Skeletal muscle satellite cell (primary cell): ENCODE data around the gene AP1G2.
"Not testable (repeated sequence)": the region's sequence is repeated elsewhere in the genome, so short reads cannot be mapped to it uniquely, and the experiment has no call there.

Experiments used
- H3K27me3 ChIP-seq: 2 replicates; pipeline ENCODE4 v1.7.0; 2013; ENCODE audit warnings: low read length; ENCODE audit not compliant: control insufficient read depth, insufficient read depth
- H3K36me3 ChIP-seq: 2 replicates; pipeline ENCODE4 v1.7.0; 2013; ENCODE audit warnings: mild to moderate bottlenecking, control low read depth, low read length; ENCODE audit not compliant: insufficient read depth
- H3K4me1 ChIP-seq: 2 replicates; pipeline ENCODE4 v1.7.0; 2013; ENCODE audit warnings: low read length; ENCODE audit not compliant: control insufficient read depth, insufficient read depth
- H3K4me2 ChIP-seq: 2 replicates; pipeline ENCODE4 v1.7.0; 2013; ENCODE audit warnings: mild to moderate bottlenecking, low read length
- H3K4me3 ChIP-seq: 2 replicates; pipeline ENCODE4 v1.7.0; 2013; ENCODE audit warnings: low read length
- H3K9ac ChIP-seq: 2 replicates; pipeline ENCODE4 v1.7.0; 2013; ENCODE audit warnings: mild to moderate bottlenecking, low read depth, low read length, moderate library complexity
- H3K9me3 ChIP-seq: replicated peaks from 2 replicates; pipeline ENCODE4 v1.7.0; 2013; ENCODE audit warnings: mild to moderate bottlenecking, control low read depth, low read length

AP1G2 gene

GRCh38 chr14:23589606-23590005 lies 22.0 kb upstream of the AP1G2 start:
- Histone ChIP-seq H3K4me1 (peaks cover 4% of the 10 kb centered on the region), H3K9ac (no peak overlapping the region), H3K36me3 (no peaks in the 10 kb centered on the region), H3K9me3 (no peaks in the 10 kb centered on the region), H3K27me3 (peaks cover 6% of the 10 kb centered on the region), H3K4me3 (no peak overlapping the region), H3K4me2 (no peak overlapping the region)

- Histone ChIP-seq H3K4me1 (peaks cover 4% of the 10 kb centered on the region), H3K4me2 (no peak overlapping the region), H3K4me3 (no peak overlapping the region), H3K27me3 (peaks cover 6% of the 10 kb centered on the region), H3K9me3 (no peaks in the 10 kb centered on the region), H3K9ac (no peak overlapping the region), H3K36me3 (no peaks in the 10 kb centered on the region)
These were observed 21.4 kb upstream of the AP1G2 start for GRCh38 chr14:23588884-23589598.

GRCh38 chr14:23584527-23585203 lies 17.1 kb upstream of the AP1G2 start:
- H3K27me3 ChIP-seq, result peaks cover 23% of the 10 kb centered on the region
- H3K4me2 ChIP-seq, H3K9me3 ChIP-seq, H3K9ac ChIP-seq, H3K4me1 ChIP-seq, H3K36me3 ChIP-seq, H3K4me3 ChIP-seq: not testable (repeated sequence)

- H3K4me3 ChIP-seq, result not testable (repeated sequence)
These were observed 16.4 kb upstream of the AP1G2 start for GRCh38 chr14:23583761-23584526.

GRCh38 chr14:23582906-23583760 lies 15.5 kb upstream of the AP1G2 start:
- H3K4me3 ChIP-seq, result no peak overlapping the region
- no peaks in the 10 kb centered on the region for H3K36me3 ChIP-seq
- peaks cover 35% of the 10 kb centered on the region for H3K27me3 ChIP-seq
- no peak overlapping the region for H3K9ac ChIP-seq
- H3K4me2 ChIP-seq, result no peak overlapping the region
- no peaks in the 10 kb centered on the region for H3K4me1 ChIP-seq
- no peaks in the 10 kb centered on the region for H3K9me3 ChIP-seq

More at GRCh38 chr14:23583761-23584526, 16.4 kb upstream of the AP1G2 start:
- not testable (repeated sequence) for H3K36me3 ChIP-seq, H3K4me1 ChIP-seq, H3K4me2 ChIP-seq, H3K9me3 ChIP-seq, H3K9ac ChIP-seq
- H3K27me3 ChIP-seq, result peaks cover 29% of the 10 kb centered on the region

GRCh38 chr14:23580948-23581281 lies 13.3 kb upstream of the AP1G2 start:
- Histone ChIP-seq H3K9me3 (no peaks in the 10 kb centered on the region), H3K27me3 (peaks cover 55% of the 10 kb centered on the region), H3K4me2 (no peak overlapping the region)

GRCh38 chr14:23580152-23580926 lies 12.7 kb upstream of the AP1G2 start:
- H3K9ac ChIP-seq, result no peak overlapping the region
- no peaks in the 10 kb centered on the region for H3K4me1 ChIP-seq
- no peaks in the 10 kb centered on the region for H3K9me3 ChIP-seq
- no peak overlapping the region for H3K4me2 ChIP-seq
- H3K4me3 ChIP-seq, result no peak overlapping the region
- H3K36me3 ChIP-seq, result no peaks in the 10 kb centered on the region
- H3K27me3 ChIP-seq, result peaks cover 61% of the 10 kb centered on the region

More at GRCh38 chr14:23580948-23581281, 13.3 kb upstream of the AP1G2 start:
- Histone ChIP-seq H3K4me1 (no peaks in the 10 kb centered on the region), H3K9ac (no peak overlapping the region), H3K4me3 (no peak overlapping the region), H3K36me3 (no peaks in the 10 kb centered on the region)

- Histone ChIP-seq H3K4me1 (no peaks in the 10 kb centered on the region), H3K4me2 (no peak overlapping the region), H3K9me3 (no peaks in the 10 kb centered on the region), H3K4me3 (no peak overlapping the region), H3K27me3 (peaks cover 67% of the 10 kb centered on the region), H3K9ac (no peak overlapping the region), H3K36me3 (no peaks in the 10 kb centered on the region)
These were observed 12.1 kb upstream of the AP1G2 start for GRCh38 chr14:23579739-23580138.

- Histone ChIP-seq H3K9me3 (no peaks in the 10 kb centered on the region), H3K4me1 (no peaks in the 10 kb centered on the region), H3K9ac (no peak overlapping the region), H3K4me2 (no peak overlapping the region), H3K27me3 (peaks cover 68% of the 10 kb centered on the region), H3K4me3 (no peak overlapping the region), H3K36me3 (no peaks in the 10 kb centered on the region)
These were observed 11.7 kb upstream of the AP1G2 start for GRCh38 chr14:23579311-23579630.

- Histone ChIP-seq H3K4me2 (no peak within 1 kb of the TSS), H3K27me3 (peaks cover 71% of the 10 kb centered on the region), H3K36me3 (no peaks in the 10 kb centered on the region), H3K4me3 (no peak within 1 kb of the TSS), H3K4me1 (no peaks in the 10 kb centered on the region), H3K9me3 (no peaks in the 10 kb centered on the region), H3K9ac (no peak within 1 kb of the TSS)
These were observed 11.1 kb upstream of the AP1G2 start, which contains the start of gene JPH4 for GRCh38 chr14:23578560-23579310. JPH4 (minus strand) TSS chr14:23578790; CDS start chr14:23577453, 1,337 bp downstream.
